ENCODE results near the gene JAM3.
"Not testable (repeated sequence)": the region's sequence is repeated elsewhere in the genome, so short reads cannot be mapped to it uniquely, and the experiment has no call there.

Gene JAM3

DNA sequence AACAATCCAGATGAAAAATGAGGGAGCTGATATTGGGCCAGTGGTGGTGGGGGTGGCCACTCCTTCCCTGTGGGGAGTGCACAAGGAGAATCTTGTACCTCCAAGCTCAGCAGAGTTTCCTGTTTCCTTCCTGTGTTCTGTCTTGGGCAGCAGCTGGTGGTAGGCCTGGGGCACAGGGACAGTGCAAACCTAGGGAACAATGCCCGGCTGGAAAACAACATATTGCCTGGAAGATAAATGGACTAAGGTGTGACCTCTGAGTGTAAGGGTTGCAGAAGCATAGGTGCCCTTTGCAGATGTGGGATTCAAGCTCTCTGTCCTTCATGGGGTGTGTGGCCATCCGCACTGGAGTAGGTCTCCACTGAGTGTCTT is 5.8 kb upstream of the JAM3 start:
- no peak for DNase-seq

DNA sequence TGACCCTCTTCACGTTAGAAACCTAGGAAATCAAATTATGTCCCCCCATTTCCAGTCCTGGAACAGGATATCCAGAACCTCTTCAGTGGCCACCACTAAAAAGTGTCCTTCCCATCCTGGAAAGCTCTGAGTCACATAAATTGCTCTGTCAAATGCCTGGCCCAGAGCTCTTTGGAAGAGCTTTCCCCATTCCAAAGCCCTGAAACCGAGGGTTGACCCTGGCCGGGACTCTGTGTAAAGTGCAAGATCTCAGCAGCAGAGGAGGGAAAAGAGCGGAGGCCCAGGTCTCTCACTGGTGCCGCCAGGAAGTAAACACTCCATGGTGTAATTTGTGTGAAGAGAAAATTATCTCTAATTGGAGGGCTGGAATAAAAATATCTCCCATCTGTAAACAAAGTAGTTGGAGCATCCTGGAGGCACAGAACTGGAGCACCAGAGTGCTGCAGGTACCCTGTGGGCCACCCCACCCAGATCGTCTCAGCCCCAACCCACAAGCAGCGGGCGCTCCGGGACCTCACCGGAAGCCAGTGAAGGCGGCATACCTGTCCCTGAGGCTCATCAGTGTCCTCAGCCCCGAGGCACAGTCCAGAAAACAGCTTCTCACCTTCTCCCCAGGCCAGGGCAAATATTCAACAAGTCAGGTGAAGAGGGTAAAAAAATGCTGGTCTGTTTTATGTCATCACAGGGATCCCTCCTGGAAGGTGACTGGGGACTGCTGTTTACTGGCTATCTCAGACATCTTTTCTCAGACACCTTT is 4.7 kb upstream of the JAM3 start:
- DNase-seq = no peak

DNA sequence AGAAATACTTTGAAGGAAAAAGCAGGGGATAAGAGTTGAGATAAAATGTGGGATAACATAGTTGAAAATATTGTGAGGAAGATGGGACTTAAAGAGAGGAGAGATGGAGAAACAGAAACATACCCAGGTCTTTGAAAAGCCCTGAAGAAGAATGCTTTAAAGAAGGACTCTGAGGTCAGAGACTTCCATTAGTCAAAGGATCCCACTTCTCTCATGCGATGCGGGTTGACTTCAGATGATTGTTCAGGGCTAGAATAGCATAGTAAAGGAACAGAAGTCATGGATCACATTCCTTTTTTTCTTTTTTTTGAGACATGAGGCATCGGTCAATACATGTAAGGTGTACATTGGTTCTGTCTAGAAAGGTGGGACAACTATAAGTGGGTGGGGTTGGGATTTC is 3.5 kb upstream of the JAM3 start:
- DNase-seq = no peak

DNA sequence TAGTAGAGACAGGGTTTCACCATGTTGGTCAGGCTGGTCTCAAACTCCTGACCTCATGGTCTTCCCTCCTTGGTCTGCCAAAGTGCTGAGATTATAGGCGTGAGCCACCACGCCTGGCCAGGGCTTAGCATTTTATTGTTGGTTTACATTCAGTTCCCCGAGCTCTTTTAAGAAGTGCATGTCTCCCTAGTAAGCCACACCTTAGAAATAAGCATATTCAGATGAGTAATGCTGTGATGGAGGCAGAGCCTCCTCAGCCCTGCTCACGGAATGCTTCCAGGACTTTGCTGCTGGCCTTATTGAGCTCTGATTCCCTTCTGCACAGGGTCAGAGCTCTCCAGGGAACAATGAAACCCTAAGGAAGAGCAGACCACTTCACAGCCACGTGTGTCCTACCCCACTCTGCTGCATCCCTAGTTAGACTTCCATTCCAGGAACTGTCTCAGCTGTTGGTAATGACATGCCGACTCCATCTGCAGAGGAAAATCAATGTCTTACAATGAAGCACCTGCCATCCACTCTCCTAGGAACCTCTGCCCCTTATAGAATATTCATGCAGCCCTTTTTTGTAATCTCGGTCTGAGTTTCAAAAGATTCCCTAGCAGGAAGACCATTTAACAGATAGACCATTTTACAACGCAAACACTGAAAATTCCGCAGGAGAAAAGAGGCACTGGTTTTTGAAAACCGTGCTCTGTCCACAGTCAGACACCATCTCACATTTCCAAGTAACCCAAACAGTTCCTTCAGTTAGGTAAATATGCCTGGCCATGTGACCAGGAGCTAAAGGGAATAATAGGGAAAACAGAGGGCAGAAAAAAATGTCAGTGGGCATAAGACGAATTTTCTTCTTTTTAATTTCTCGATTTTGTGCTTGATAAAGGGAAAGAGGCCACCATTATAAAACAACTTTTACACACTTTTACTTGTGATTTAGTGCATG is 1.7 kb upstream of the JAM3 start:
- no peak for DNase-seq

DNA sequence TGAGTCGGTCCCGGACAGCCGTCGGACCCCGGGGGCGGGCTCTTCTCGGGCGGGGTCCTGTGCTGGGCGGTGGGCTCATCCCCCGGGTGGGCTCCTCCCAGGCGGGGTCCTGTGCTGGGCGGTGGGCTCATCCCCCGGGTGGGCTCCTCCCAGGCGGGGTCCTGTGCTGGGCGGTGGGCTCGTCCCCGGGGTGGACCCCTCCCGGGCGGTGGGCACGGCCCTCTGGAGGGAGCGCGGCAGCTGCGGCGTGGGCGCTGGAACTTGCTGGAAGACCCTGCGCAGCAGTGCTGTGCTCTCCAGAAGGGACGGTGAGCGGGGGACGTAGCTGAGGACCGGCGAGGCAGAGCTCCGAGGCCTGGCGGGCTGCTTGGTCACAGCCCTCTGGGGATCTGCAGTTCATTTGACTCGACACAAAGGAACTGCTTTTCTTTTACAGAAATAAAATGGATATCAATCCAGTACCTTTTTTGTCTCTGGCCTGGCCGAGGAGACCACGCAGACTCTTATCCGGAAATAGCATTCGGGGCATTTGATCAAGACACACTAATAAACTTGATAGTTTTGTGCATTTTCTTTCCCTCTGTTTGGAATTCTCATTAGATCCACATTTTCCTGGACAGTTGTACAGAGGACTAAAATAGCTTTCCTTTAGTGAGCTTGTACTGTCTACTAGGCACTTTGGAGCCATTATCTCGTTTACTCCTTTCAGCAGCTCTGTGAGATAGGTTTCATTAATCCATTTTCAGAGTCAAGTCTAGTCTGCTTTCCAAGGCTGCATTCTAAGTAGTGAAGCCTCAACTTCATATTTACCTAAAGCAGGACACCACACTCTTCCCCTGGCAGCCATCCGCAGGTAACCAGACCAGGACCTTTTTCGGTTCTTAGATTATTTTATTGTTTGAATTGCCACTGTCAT is 812 bp downstream of the JAM3 start:
- no peak for DNase-seq

DNA sequence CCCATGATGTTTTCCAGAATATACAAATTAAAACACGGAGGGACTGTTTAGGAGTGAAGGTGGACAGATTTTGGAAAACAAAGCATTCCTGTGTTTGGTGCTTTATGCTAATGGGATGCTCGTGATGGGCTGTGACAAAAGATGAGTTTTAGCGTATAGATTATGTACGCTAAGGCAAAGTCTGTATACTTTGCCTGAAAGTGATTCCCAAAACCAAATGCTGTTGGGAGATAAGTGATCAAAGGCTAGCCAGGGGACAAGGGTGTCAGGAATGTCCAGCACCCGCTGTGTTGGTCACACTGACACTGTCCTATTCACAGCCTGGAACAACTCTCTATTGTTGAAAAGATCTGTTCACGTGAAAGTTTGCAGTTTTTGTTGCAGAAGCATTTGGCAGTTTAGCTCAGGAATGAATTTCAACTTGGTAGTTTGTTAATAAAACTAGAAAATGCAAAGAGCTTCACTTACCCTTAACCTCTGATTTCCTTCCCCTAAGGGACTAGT is 1.5 kb downstream of the JAM3 start:
- no peak for DNase-seq

DNA sequence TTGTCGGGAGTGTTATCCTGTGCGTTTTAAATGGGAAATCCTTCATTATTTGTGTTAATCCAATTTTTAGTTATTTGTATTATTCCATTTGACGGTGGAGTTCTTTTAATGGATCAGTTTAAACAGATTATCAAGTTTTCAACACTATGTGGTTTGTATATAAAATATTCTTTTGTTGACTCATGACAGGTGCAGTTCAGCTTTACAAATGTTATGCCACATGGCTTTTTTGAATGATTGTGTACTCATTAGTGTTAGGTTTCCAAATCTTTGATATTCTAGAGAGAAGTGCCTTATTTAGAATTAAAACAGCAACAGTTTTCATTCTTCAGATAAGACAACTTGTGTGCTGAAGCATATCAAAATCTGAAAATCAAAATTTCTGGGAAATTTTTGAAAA is 2.4 kb downstream of the JAM3 start:
- no peak for DNase-seq

DNA sequence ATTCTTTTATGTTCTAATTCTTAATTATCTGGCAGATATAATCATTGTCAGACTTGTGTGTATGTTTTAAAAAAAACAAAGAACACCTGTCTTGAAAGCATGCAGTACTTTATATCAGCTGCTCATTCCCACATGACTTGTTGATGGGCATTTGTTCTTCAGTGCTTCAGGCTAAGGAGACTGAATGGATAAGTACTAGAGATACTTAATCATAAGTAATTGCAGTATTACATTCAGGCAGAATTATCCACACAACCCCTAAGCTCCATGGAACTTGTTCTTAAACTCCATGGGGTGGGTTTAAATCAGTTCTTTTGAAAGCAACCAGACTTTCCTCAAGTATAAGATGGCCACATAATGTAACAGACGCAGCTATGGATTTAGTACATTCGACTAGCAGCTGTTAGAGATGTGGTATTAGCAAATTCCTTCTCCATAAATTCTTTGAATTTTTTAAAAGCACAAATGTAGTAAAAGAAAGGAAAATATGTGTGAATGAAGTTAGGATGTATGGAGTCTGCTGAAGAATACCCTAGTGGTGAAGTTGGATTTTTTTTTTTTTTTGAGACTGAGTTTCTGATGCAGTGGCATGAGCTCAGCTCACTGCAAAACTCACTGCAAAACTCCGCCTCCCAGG is 3.0 kb downstream of the JAM3 start:
- no peak for DNase-seq

DNA sequence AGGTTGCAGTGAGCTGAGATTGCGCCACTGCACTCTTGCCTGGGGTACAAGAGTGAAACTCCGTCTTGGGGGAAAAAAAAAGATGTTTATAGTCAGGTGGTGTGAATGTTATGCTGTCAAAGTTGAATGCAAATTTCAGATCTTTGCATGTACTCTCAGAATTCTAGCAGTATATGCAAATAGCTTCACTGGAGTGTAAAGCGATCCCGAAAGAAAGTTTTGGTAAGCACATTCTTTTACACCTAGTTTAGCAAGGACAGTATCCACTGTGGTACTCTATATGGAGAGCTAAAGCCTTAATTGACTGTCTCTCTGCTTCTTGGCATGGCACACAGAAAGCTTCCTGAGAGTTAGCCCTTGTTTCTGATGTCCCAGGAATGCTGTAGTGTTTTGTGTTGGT is 4.0 kb downstream of the JAM3 start:
- DNase-seq = no peak

DNA sequence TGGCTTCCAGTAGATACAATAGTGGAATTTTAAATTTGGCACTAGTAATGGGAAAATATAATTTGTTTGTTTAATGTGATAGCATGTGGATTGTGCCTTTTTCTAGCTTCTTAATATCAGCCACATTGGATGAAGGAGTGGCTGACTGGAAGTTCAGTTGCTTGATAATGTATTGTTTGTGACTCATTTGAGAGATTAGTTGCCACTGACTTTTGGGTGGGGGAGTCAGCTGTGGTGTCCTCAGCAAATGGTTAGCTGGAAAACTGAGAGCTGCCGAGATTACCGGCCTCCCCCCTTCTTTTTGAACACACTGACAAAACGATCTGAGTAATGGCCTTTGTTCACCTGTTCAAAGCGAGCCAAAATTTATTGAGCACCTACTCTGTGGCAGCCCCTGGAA is 5.5 kb downstream of the JAM3 start:
- no peak for DNase-seq

DNA sequence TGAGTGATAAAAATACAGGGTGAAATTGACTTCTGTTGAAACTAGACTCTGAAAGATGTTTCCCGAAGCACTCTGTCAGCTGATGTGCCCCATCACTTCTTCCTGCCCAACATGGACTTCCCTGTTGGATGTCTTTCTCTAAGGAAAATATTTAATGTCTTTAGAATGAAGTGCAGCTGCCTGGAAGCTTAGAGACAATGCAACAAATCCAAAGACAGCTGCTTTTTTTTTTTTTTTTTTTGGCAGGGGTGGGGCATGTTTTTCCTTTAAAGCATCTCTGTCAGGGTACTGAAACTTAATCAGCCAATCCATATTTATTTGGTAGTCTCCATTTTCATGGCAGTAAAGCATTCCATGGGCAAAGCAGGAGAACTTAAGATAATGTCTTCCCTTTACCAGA is 5.9 kb downstream of the JAM3 start:
- DNase-seq = no peak

DNA sequence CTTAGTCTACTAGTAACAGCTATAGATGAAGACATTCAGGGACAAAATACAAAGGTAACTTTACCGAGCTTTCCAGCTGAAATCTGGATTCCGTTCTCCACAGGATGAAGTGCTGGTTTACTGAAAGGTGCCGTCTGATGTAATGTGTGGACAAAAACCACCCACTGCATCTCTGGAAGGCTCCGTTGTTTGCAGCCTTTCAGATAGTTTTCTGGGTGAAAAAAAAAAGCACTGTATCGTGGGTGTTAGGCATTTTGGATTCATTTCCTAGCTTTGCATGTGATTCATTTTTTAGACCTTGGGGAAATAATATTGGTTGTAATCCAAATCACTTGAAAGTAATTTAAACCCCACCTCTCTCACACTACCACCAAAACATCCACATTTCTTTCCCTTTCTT is 10.4 kb downstream of the JAM3 start:
- no peak for DNase-seq

DNA sequence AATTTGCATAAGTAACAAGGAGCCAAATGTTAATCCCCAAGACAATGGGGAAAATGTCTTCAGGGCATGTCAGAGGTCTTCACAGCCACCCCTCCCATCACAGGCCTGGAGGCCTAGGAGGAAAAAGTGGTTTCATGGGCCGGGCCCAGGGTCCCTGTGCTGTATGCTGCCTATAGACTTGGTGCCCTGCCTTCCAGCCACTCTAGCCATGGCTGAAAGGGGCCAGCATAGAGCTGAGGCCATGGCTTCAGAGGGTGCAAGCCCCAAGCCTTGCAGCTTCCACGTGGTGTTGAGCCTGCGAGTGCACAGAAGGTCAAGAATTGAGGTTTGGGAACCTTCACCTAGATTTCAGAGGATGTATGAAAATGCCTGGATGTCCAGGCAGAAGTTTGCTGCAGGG is 12.4 kb downstream of the JAM3 start:
- not testable (repeated sequence) for DNase-seq

DNA sequence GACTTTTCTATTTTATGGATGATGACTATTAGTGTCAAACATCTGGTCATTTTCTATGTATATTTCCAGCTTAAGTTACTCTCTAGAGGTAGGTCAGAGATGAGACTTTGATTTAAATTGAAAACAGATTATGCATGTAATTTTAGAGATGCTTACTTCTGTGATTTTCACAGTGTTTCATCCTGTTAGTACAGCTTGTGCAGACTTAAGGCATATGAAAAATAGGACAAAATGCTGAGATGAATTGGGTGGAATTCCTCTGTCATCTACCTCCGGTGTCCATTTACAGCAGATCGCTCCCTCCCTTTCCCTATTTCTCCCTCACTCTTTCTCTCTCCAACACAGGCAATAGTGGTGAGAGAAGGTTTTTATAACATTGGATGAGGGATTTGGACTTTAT is 14.1 kb downstream of the JAM3 start:
- DNase-seq = no peak

DNA sequence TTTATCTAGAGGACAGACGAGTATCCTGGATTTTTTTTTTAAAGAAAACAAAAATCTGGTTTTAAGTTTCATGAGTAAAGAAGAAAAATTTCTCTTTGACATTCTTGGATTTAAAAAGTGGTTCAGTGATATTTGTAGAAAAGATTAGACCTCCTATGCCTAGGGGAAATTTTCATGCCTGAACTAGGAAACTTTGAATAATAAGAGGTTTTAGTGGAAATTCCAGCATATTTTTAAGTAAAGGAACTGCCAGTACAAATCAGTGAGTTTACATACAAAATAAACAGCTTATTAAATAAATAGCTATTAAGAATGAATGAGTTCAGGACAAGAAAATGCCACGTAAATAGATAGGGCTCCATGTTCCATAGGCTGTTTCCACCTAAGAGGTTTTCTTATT is 17.5 kb downstream of the JAM3 start:
- no peak for DNase-seq

DNA sequence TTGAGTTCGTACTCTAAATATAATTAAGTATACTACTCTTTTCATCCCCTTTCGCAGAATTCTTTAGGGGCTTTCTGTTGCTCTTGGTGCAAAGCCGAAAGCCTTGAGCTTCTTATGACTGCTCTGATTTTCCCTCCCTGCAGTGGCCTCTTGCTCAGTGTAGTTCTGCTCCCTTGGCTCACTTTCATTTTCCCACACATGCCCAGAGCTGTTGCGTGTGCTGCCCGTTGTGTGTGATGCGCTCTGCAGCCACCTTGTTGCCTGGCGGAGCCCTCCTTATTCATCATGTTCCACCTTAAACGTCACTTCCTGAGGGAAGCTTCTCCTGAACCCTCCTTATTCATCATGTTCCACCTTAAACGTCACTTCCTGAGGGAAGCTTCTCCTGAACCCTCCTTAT is 23.1 kb downstream of the JAM3 start:
- not testable (repeated sequence) for DNase-seq

DNA sequence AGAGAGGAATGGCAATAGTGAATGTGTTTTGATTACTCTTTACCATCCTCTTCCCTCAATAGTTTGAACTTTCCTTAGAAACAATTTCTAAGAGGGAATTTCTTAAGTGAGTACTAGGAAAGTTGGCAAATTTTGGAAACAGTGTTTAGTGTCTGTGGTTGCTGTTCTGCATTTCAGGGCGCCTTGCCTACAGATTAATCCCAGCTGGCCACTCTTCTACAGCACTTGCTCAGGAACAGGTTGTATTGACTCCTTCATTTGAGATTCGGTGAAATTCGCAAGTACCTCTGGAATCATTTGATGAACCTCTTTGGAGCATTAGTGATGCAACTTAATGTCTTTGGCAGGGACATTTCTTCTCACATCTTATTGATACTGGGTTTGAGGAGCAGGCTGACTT is 28.3 kb downstream of the JAM3 start:
- no peak for DNase-seq

DNA sequence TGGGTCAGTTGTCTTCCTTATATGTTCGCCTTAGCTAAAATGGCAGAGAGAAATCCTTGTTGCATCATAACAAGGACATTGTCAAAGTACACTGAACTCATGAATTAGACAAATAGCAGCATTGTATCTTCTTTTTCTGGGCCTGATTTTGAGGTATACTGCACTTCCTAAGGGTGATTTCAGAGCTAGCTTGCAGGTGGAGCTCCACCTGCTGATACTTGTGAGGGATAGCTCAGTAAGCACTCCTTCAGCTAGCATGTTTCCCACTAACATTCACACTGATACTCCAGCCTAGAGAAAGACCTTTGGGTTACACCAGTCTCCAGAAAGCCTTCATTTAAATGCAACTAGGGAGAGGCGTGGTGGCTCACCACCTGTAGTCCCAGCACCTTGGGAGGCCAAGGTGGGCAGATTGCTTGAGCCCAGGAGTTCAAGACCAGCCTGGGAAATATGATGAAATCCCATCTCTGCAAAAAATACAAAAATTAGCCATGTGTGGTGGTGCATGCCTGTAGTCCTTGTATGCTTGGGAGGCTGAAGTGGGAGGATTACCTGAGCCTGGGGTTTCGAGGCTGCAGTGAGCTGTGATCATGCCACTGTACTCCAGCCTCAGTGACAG is 29.8 kb downstream of the JAM3 start:
- peak in 1 of 2 donors; percentile 5 for DNase-seq

DNA sequence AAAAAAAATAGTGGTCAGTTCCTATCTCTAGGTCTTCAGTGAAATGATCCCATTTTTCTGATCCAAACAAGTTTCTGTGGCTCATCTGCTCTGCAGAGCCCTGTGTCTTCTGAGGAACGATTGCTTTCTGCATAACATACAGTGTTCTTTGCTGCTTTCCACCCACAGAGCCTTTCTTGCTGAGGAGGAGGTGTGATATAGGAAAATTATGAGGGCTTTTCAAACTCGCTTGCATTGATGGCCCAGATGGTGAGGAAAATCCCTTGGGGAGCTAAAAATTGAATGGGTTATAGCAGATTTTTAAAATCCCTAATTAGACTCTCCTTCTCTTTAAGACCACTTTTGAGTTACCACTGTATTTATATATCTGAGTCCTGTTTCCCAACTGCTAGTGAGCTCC is 31.3 kb downstream of the JAM3 start:
- DNase-seq = no peak

DNA sequence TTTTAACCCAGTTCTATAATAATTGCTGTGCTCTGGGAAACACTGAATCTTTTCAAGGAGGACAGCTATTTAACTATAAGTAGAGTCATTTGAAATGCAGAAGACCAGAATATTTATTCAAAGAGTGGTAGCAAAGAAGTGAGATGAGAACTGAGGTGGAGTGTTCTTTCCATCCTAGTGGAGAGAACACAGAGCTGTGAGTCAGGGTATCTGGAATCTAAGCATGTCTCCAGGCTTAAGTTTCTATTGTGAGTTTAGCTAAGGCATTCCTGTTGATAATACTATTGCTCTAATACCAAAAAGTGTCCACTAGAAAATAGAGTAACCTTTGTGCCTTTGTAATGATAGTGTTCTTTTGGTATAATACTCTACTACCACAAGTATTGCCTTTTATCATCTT is 32.4 kb downstream of the JAM3 start:
- DNase-seq = no peak

DNA sequence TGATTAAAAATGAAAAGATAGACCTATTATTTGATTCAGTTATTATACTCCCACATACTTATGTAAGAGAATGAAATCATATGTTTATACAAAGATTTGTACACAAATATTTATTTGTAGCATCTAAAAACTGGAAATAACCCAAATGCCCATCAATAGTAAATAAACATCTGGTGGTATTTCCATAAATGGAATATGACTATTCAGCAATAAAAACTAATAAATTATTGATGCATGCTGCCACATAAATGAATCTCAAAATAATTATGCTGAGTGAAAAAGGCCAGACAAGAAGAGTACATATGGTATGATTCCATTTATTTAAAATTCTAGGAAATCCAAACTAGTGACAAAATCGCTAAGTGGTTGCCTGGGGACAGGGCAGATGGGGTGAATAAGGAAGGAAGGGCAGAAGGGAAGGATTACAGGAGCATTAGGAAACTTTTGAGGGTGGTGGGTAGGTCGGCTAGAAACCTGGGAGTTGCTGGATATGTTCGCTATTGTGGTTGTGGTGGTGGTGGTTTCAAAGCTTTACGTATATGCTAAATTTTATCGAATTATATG is 41.5 kb downstream of the JAM3 start:
- no peak for DNase-seq

DNA sequence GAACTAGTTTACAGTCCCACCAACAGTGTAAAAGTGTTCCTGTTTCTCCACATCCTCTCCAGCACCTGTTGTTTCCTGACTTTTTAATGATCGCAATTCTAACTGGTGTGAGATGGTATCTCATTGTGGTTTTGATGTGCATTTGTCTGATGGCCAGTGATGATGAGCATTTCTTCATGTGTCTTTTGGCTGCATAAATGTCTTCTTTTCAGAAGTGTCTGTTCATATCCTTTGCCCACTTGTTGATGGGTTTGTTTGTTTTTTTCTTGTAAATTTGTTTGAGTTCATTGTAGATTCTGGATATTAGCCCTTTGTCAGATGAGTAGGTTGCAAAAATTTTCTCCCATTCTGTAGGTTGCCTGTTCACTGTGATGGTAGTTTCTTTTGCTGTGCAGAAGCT is 44.9 kb downstream of the JAM3 start:
- not testable (repeated sequence) for DNase-seq

Measured in CD4-positive, alpha-beta T cell treated with Interleukin-4 for 1 hour (primary cell).